SKM-1 treated with dmso at 0.1 percent for 144 hours (cell line): ENCODE results near the gene ARHGAP29.

ENCODE experiments used
- DNase-seq: peaks from one replicate; lab custom pipeline; 2025; ENCODE audit not compliant: unreplicated experiment; lab: John Stamatoyannopoulos, UW

Gene ARHGAP29

GRCh38 chr1:94237291-94238226 lies at the start of gene ARHGAP29:
TSS of gene ARHGAP29 (minus strand) at chr1:94237584. CDS start at chr1:94231611, 5,973 bp downstream.
- DNase-seq: no peak

- DNase-seq: no peak
Measured at GRCh38 chr1:94286864-94287437, 49.6 kb upstream of the ARHGAP29 start.

- no peak for DNase-seq
Measured at GRCh38 chr1:94285031-94285654, 47.8 kb upstream of the ARHGAP29 start.

GRCh38 chr1:94284476-94284875 lies 47.1 kb upstream of the ARHGAP29 start:
- no peak for DNase-seq

GRCh38 chr1:94283462-94283861 lies 46.1 kb upstream of the ARHGAP29 start:
- DNase-seq: no peak

- no peak for DNase-seq
Measured at GRCh38 chr1:94282143-94282711, 44.8 kb upstream of the ARHGAP29 start.

GRCh38 chr1:94281361-94282142 lies 44.2 kb upstream of the ARHGAP29 start:
- no peak for DNase-seq

GRCh38 chr1:94280541-94280940 lies 43.2 kb upstream of the ARHGAP29 start:
- no peak for DNase-seq

GRCh38 chr1:94279462-94279861 lies 42.1 kb upstream of the ARHGAP29 start:
- no peak for DNase-seq

GRCh38 chr1:94279038-94279437 lies 41.7 kb upstream of the ARHGAP29 start:
- DNase-seq: no peak

GRCh38 chr1:94276988-94277434 lies 39.6 kb upstream of the ARHGAP29 start:
- no peak for DNase-seq

GRCh38 chr1:94275083-94275482 lies 37.7 kb upstream of the ARHGAP29 start:
- DNase-seq: no peak

- DNase-seq: no peak
Measured at GRCh38 chr1:94274561-94274960, 37.2 kb upstream of the ARHGAP29 start.

- DNase-seq: no peak
Measured at GRCh38 chr1:94273111-94273510, 35.7 kb upstream of the ARHGAP29 start.

GRCh38 chr1:94272388-94272787 lies 35.0 kb upstream of the ARHGAP29 start:
- no peak for DNase-seq

- DNase-seq: no peak
Measured at GRCh38 chr1:94271373-94271772, 34.0 kb upstream of the ARHGAP29 start.

GRCh38 chr1:94270801-94271203 lies 33.4 kb upstream of the ARHGAP29 start:
- no peak for DNase-seq

GRCh38 chr1:94269921-94270320 lies 32.5 kb upstream of the ARHGAP29 start:
- no peak for DNase-seq

GRCh38 chr1:94265906-94266305 lies 28.5 kb upstream of the ARHGAP29 start:
- DNase-seq: no peak

GRCh38 chr1:94265011-94265422 lies 27.6 kb upstream of the ARHGAP29 start:
- DNase-seq: no peak
